HepG2 (cell line): ENCODE measurements around the gene TSPAN13. TPM values are rescaled to one million over a fixed set of nuclear protein-coding genes. Genes with fewer than 3 reads are reported as not detected.

ENCODE experiments used
- ATAC-seq: fragments of 200-7000 bp; cut with Tn5 transposase; 3 replicates; pipeline ENCODE4 v1.9.1; 2020; ENCODE audit warnings: mild to moderate bottlenecking, moderate library complexity
- BruUV-seq: library from RNA; stranded (reverse); fragments of 400-500 nt; replicated peaks from 2 replicates; lab custom pipeline; 2021; lab: Mats Ljungman, UMichigan
- CTCF ChIA-PET: fragments of 300-600 bp; formaldehyde crosslinking; extraction: SDS; loops from one replicate; lab custom pipeline; 2021; ENCODE audit warnings: low total read pairs, inconsistent platforms, low intra/inter-chr PET ratio; lab: Yijun Ruan, JAX
- POLR2A ChIA-PET: fragments of 350-600 bp; sonication (Branson Sonifier 250); formaldehyde crosslinking; loops from one replicate; lab custom pipeline; 2020; ENCODE audit warnings: antibody characterized with exemption, inconsistent platforms; lab: Yijun Ruan, JAX
- DNase-seq: peaks from one replicate; pipeline ENCODE4 v3.0.0-alpha.2; 2015; ENCODE audit warnings: low spot score
- FAIRE-seq: peaks from 3 replicates; lab custom pipeline; 2011; peaks lifted over from hg19 to GRCh38; lab: Jason Lieb, UNC
- H2AFZ ChIP-seq: one replicate; pipeline ENCODE4 v1.6.1; 2011; ENCODE audit warnings: low read length, inconsistent platforms
- H3K27ac ChIP-seq: fragments of 300-600 bp; 3 replicates; pipeline ENCODE4 v1.8.0; 2011; ENCODE audit warnings: mixed run types, mild to moderate bottlenecking, mixed read lengths, low read length, inconsistent platforms; ENCODE audit not compliant: insufficient read depth; ENCODE audit errors: extremely low read length
- H3K27me3 ChIP-seq, 2 experiments: fragments of 200-600 bp in 1 of 2; 2 replicates in 1 of 2; 3 replicates in 1 of 2; pipeline versions ENCODE4 v1.6.0 to v1.8.0; 2011; ENCODE audit warnings: low read length in 2 of 2, mild to moderate bottlenecking in 2 of 2, moderate library complexity in 2 of 2, inconsistent platforms in 1 of 2; ENCODE audit not compliant: insufficient read depth in 2 of 2, control insufficient read depth in 1 of 2
- H3K36me3 ChIP-seq, 2 experiments: fragments of 200-600 bp in 1 of 2; replicated peaks in 1 of 2; 2 replicates in 1 of 2; 3 replicates in 1 of 2; pipeline versions ENCODE4 v1.5.1 to v1.8.0; 2011; ENCODE audit warnings: low read length in 2 of 2, inconsistent platforms in 1 of 2; ENCODE audit not compliant: insufficient read depth in 2 of 2, control insufficient read depth in 1 of 2
- H3K4me1 ChIP-seq: 2 replicates; pipeline ENCODE4 v1.5.1; 2012; ENCODE audit warnings: low read length, inconsistent platforms; ENCODE audit not compliant: insufficient read depth
- H3K4me2 ChIP-seq: 2 replicates; pipeline ENCODE4 v1.6.0; 2011; ENCODE audit warnings: low read depth, low read length, inconsistent platforms
- H3K4me3 ChIP-seq, 3 experiments: fragments of 200-600 bp in 1 of 3; sonication (generic), shearing (Covaris generic) in 1 of 3; replicated peaks in 1 of 3; 2 replicates each; pipeline ENCODE4 v1.5.1; 2011 to 2016; ENCODE audit warnings: low read length in 3 of 3, inconsistent platforms in 2 of 3, low read depth in 2 of 3, mild to moderate bottlenecking in 2 of 3, control low read depth in 1 of 3, mixed read lengths in 1 of 3; ENCODE audit not compliant: insufficient read depth in 1 of 3
- H3K79me2 ChIP-seq: one replicate; pipeline ENCODE4 v1.6.1; 2011; ENCODE audit warnings: low read length, inconsistent platforms; ENCODE audit not compliant: insufficient read depth
- H3K9ac ChIP-seq: 2 replicates; pipeline ENCODE4 v1.6.0; 2011; ENCODE audit warnings: mild to moderate bottlenecking, low read depth, low read length, inconsistent platforms; ENCODE audit not compliant: insufficient read depth
- H3K9me3 ChIP-seq: 2 replicates; pipeline ENCODE4 v1.5.1; 2012; ENCODE audit warnings: mild to moderate bottlenecking, low read length
- H4K20me1 ChIP-seq: 2 replicates; pipeline ENCODE4 v1.6.0; 2011; ENCODE audit warnings: inconsistent platforms, mild to moderate bottlenecking, low read length, moderate library complexity; ENCODE audit not compliant: insufficient read depth
- ATF5 ChIP-seq: sonication (generic); formaldehyde crosslinking; IDR thresholded peaks from 2 replicates; pipeline ENCODE4 v1.4.0; 2020; ENCODE audit warnings: mild to moderate bottlenecking, low read depth, missing genetic modification reagents
- BCLAF1 ChIP-seq: fragments of 450-650 bp; IDR thresholded peaks from 2 replicates; pipeline ENCODE4 v1.6.1; 2017; ENCODE audit warnings: mild to moderate bottlenecking
- KLF15 ChIP-seq: sonication (generic); formaldehyde crosslinking; IDR thresholded peaks from 2 replicates; pipeline ENCODE4 v1.8.1; 2023; ENCODE audit warnings: borderline replicate concordance, mild to moderate bottlenecking, inconsistent platforms, missing genetic modification reagents, mixed read lengths
- NR2C2 ChIP-seq: sonication (generic); formaldehyde crosslinking; IDR thresholded peaks from 2 replicates; pipeline ENCODE4 v1.4.0; 2020; ENCODE audit warnings: missing genetic modification reagents, mild to moderate bottlenecking, moderate library complexity, borderline replicate concordance
- SAFB2 ChIP-seq: sonication (generic); formaldehyde crosslinking; IDR thresholded peaks from 2 replicates; pipeline ENCODE4 v1.5.1; 2020; ENCODE audit warnings: missing genetic modification reagents, low read depth, mild to moderate bottlenecking, borderline replicate concordance
- THRA ChIP-seq: sonication (generic); formaldehyde crosslinking; IDR thresholded peaks from 2 replicates; pipeline ENCODE4 v1.4.0; 2020; ENCODE audit warnings: missing genetic modification reagents, borderline replicate concordance
- ZNF121 ChIP-seq: sonication (generic); formaldehyde crosslinking; IDR thresholded peaks from 2 replicates; pipeline ENCODE4 v1.5.0; 2020; ENCODE audit warnings: mild to moderate bottlenecking, missing genetic modification reagents
- ZNF224 ChIP-seq: sonication (generic); formaldehyde crosslinking; IDR thresholded peaks from 2 replicates; pipeline ENCODE4 v1.5.0; 2020; ENCODE audit warnings: mild to moderate bottlenecking, missing genetic modification reagents
- ZNF256 ChIP-seq: sonication (generic); formaldehyde crosslinking; conservative IDR thresholded peaks from 2 replicates; pipeline ENCODE4 v1.4.0; 2020; ENCODE audit warnings: missing genetic modification reagents
- ZNF530 ChIP-seq: sonication (generic); formaldehyde crosslinking; IDR thresholded peaks from 2 replicates; pipeline ENCODE4 v1.5.0; 2020; ENCODE audit warnings: low read depth, mild to moderate bottlenecking, missing genetic modification reagents
- ZNF773 ChIP-seq: sonication (generic); formaldehyde crosslinking; IDR thresholded peaks from 2 replicates; pipeline ENCODE4 v1.4.0; 2020; ENCODE audit warnings: missing genetic modification reagents, borderline replicate concordance
- WGBS: methylation state at CpG from one replicate; pipeline ENCODE4 v1.1.6; 2017; ENCODE audit warnings: low lambda C conversion rate; 5-methylcytosine and 5-hydroxymethylcytosine counted together
- in situ Hi-C: cut with HindIII; loops from 2 replicates; pipeline ENCODE4 v1.10.0; 2017; ENCODE audit warnings: low pct_unique_long_range_greater_than_20kb; ENCODE audit not compliant: extremely low pct_ligation_motif_present
- intact Hi-C: fragments of 100-400 bp; cut with micrococcal nuclease; formaldehyde crosslinking; loops from one replicate; pipeline ENCODE4 v1.10.0; 2022; ENCODE audit not compliant: unreplicated experiment
- polyA plus RNA-seq, 8 experiments: library from polyadenylated mRNA; depleted of rRNA in 3 of 8; stranded (reverse) in 7 of 8; unstranded in 1 of 8; fragments of >200 nt; fragmentation: Illumina TruSeq in 4 of 8; extraction: Trizol in 4 of 8; gene quantifications; 2 replicates each; pipeline versions ENCODE4 v1.2.1 to v1.2.3, GENCODE V29; 2011 to 2016; ENCODE audit warnings: low read depth in 4 of 8, missing spikeins in 1 of 8, mixed read lengths in 1 of 8; ENCODE audit not compliant: insufficient read depth in 1 of 8
- total RNA-seq, 5 experiments: library from RNA; depleted of rRNA; stranded (reverse); fragments of >200 nt; fragmentation: Illumina TruSeq; extraction: Trizol; gene quantifications; 2 replicates each; pipeline ENCODE4 v1.2.3, GENCODE V29; 2016; ENCODE audit warnings: low read depth in 1 of 5
- TF ChIP-seq, protein P1 (sequence below): sonication (generic); formaldehyde crosslinking; IDR thresholded peaks from 2 replicates; pipeline ENCODE4 v1.5.0; 2020; ENCODE audit warnings: missing genetic modification reagents

Gene TSPAN13
- total and polyA plus RNA-seq, 2 of the 13 experiments (the other 11 are each of a cell fraction or from before 2014, with no cell fraction given) = 5.8 to 6.2 TPM

- Histone ChIP-seq H4K20me1 (no peaks in the 10 kb centered on the region), H3K4me3 (no peak overlapping the region), H3K9me3 (no peaks in the 10 kb centered on the region), H3K27me3 (no peaks in the 10 kb centered on the region), H3K36me3 (no peaks in the 10 kb centered on the region), H3K4me2 (no peak overlapping the region), H3K79me2 (no peaks in the 10 kb centered on the region), H3K9ac (no peak overlapping the region), H3K27ac (no peak overlapping the region), H3K4me1 (0 out of 2 replicates have a peak, but pooled peaks cover 6% of the 10 kb centered on the region), H2AFZ (no peak overlapping the region)
- in situ Hi-C loops = no loop called here
- DNase-seq = no peak
- FAIRE-seq = no peak
- TF ChIP-seq ZNF773 (CRISPR knock-in tag) (no peak), ZNF121 (CRISPR knock-in tag) (no peak), THRA (CRISPR knock-in tag) (no peak)
- BruUV-seq = no TSS peak
- intact Hi-C loops = no loop called here
- POLR2A ChIA-PET = no interaction called here
- ATAC-seq = no peak
- WGBS = 17% methylated on average over 3 of the region's 3 CpGs
- CTCF ChIA-PET = no interaction called here
Measured at GRCh38 chr7:16740623-16740953, 13.0 kb upstream of the TSPAN13 start.

GRCh38 chr7:16740996-16741395, 12.6 kb upstream of the TSPAN13 start:
- no peak overlapping the region for H3K4me2 ChIP-seq

More at GRCh38 chr7:16740996-16741395, 12.6 kb upstream of the TSPAN13 start:
- H3K79me2 ChIP-seq = no peaks in the 10 kb centered on the region
- no peaks in the 10 kb centered on the region for H3K27me3 ChIP-seq
- no peak overlapping the region for H3K9ac ChIP-seq
- ChIA-PET CTCF (no interaction called here), POLR2A (no interaction called here)
- 0 out of 2 replicates have a peak, but pooled peaks cover 6% of the 10 kb centered on the region for H3K4me1 ChIP-seq
- in situ Hi-C loops (no loop called here), intact Hi-C loops (no loop called here)
- no peaks in the 10 kb centered on the region for H3K36me3 ChIP-seq
- FAIRE-seq (no peak), DNase-seq (no peak), ATAC-seq (no peak)
- H4K20me1 ChIP-seq = no peaks in the 10 kb centered on the region
- H3K27ac ChIP-seq = no peak overlapping the region
- 13% methylated on average over 1 of the region's 1 CpG for WGBS
- H2AFZ ChIP-seq = no peak overlapping the region
- BruUV-seq = no TSS peak
- no peaks in the 10 kb centered on the region for H3K9me3 ChIP-seq
- H3K4me3 ChIP-seq = no peak overlapping the region
- TF ChIP-seq NR2C2 (CRISPR knock-in tag) (no peak), ZNF224 (CRISPR knock-in tag) (no peak), BCLAF1 (no peak), KLF15 (CRISPR knock-in tag) (no peak), ZNF530 (CRISPR knock-in tag) (no peak), ATF5 (CRISPR knock-in tag) (no peak), ZNF256 (CRISPR knock-in tag) (no peak), SAFB2 (CRISPR knock-in tag) (no peak)
- TF ChIP-seq, protein P1, sequence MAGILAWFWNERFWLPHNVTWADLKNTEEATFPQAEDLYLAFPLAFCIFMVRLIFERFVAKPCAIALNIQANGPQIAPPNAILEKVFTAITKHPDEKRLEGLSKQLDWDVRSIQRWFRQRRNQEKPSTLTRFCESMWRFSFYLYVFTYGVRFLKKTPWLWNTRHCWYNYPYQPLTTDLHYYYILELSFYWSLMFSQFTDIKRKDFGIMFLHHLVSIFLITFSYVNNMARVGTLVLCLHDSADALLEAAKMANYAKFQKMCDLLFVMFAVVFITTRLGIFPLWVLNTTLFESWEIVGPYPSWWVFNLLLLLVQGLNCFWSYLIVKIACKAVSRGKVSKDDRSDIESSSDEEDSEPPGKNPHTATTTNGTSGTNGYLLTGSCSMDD (CRISPR knock-in tag) = no peak
